ENCODE results near the gene SPIN1. TPM values are rescaled to one million over a fixed set of nuclear protein-coding genes. Genes with fewer than 3 reads are reported as not detected.

The SPIN1 gene
- total and polyA plus RNA-seq, 2 of the 8 experiments (the other 6 are each of a cell fraction or from before 2014, with no cell fraction given): 69.9 to 139 TPM

- no peak for TF ChIP-seq TAF7 (optimal IDR thresholded peaks at IDR 0.05; ENCODE audit: borderline replicate concordance, low read depth, low read length)
- TF ChIP-seq RBBP5 (IDR thresholded peaks at IDR 0.05; ENCODE audit: borderline replicate concordance, low read depth, low read length): no peak
- no peak for TF ChIP-seq SAP30 (IDR thresholded peaks at IDR 0.05; ENCODE audit: insufficient read depth, insufficient replicate concordance, low read length)
- no peak for TF ChIP-seq ATF3 (IDR thresholded peaks at IDR 0.05; ENCODE audit: insufficient read depth, low read depth, low read length)
Measured at GRCh38 chr9:88339317-88339716, 48.9 kb upstream of the SPIN1 start (continued).
